OCI-LY1 (cell line): Measurements from ENCODE around the gene VPS52.

ENCODE experiments used
- H2AFZ ChIP-seq: fragments of 200-600 bp; sonication (generic), shearing (Covaris generic); 2 replicates; pipeline ENCODE4 v1.6.0; 2014; ENCODE audit warnings: antibody characterized with exemption, mild to moderate bottlenecking, low read length
- H3F3A ChIP-seq: fragments of 200-600 bp; sonication (generic), shearing (Covaris generic); 2 replicates; pipeline ENCODE4 v1.6.0; 2014; ENCODE audit warnings: mild to moderate bottlenecking, antibody characterized with exemption, low read length, moderate library complexity; ENCODE audit not compliant: insufficient read depth
- H3K27ac ChIP-seq: fragments of 200-600 bp; sonication (generic); 2 replicates; pipeline ENCODE4 v1.5.1; 2014; ENCODE audit warnings: low read length, mixed run types, mild to moderate bottlenecking, low read depth; ENCODE audit not compliant: poor library complexity, severe bottlenecking
- H3K27me3 ChIP-seq: fragments of 200-600 bp; sonication (generic); 2 replicates; pipeline ENCODE4 v1.6.0; 2014; ENCODE audit warnings: antibody characterized with exemption, mild to moderate bottlenecking, low read length, moderate library complexity; ENCODE audit not compliant: insufficient read depth
- H3K36me3 ChIP-seq: fragments of 200-600 bp; sonication (generic); 2 replicates; pipeline ENCODE4 v1.6.1; 2014; ENCODE audit warnings: mild to moderate bottlenecking, antibody characterized with exemption, low read length, moderate library complexity, mixed read lengths; ENCODE audit not compliant: insufficient read depth
- H3K4me1 ChIP-seq: fragments of 200-600 bp; sonication (generic); 2 replicates; pipeline ENCODE4 v1.5.1; 2014; ENCODE audit warnings: mild to moderate bottlenecking, low read length, moderate library complexity; ENCODE audit not compliant: insufficient read depth, severe bottlenecking
- H3K4me2 ChIP-seq: fragments of 200-600 bp; sonication (generic), shearing (Covaris generic); 2 replicates; pipeline ENCODE4 v1.6.1; 2014; ENCODE audit warnings: low read length
- H3K4me3 ChIP-seq: fragments of 200-600 bp; sonication (generic); 2 replicates; pipeline ENCODE4 v1.5.1; 2014; ENCODE audit warnings: low read length, low read depth, mild to moderate bottlenecking, mixed read lengths; ENCODE audit not compliant: poor library complexity, severe bottlenecking
- H3K79me2 ChIP-seq: fragments of 200-600 bp; shearing (Covaris generic); 2 replicates; pipeline ENCODE4 v1.6.1; 2016; ENCODE audit warnings: mixed run types, low read length, mixed read lengths; ENCODE audit not compliant: insufficient read depth
- H3K9ac ChIP-seq: fragments of 200-600 bp; sonication (generic), shearing (Covaris generic); 2 replicates; pipeline ENCODE4 v1.6.1; 2014; ENCODE audit warnings: mild to moderate bottlenecking, low read length, mixed read lengths
- H3K9me2 ChIP-seq: fragments of 200-600 bp; sonication (generic), shearing (Covaris generic); 2 replicates; pipeline ENCODE4 v1.6.1; 2014; ENCODE audit warnings: low read depth, mild to moderate bottlenecking, low read length, mixed read lengths
- H3K9me3 ChIP-seq: fragments of 200-600 bp; shearing (Covaris generic); 2 replicates; pipeline ENCODE4 v1.6.1; 2014; ENCODE audit warnings: low read length, mixed read lengths
- H4K20me1 ChIP-seq: fragments of 200-600 bp; sonication (generic), shearing (Covaris generic); 2 replicates; pipeline ENCODE4 v1.6.0; 2016; ENCODE audit warnings: mild to moderate bottlenecking, low read length; ENCODE audit not compliant: insufficient read depth
- EZH2 ChIP-seq: fragments of 200-600 bp; sonication (generic), shearing (Covaris generic); IDR thresholded peaks from 2 replicates; pipeline ENCODE4 v1.8.0; 2017; ENCODE audit warnings: borderline replicate concordance, mixed run types, mild to moderate bottlenecking, antibody characterized with exemption, low read length, moderate library complexity, mixed read lengths
- TF ChIP-seq, protein P1 (sequence below): fragments of 200-600 bp; sonication (generic), shearing (Covaris generic); IDR thresholded peaks from 2 replicates; pipeline ENCODE4 v1.5.1; 2017; ENCODE audit warnings: mild to moderate bottlenecking, antibody characterized with exemption, low read length, moderate library complexity, mixed read lengths

VPS52 gene

DNA sequence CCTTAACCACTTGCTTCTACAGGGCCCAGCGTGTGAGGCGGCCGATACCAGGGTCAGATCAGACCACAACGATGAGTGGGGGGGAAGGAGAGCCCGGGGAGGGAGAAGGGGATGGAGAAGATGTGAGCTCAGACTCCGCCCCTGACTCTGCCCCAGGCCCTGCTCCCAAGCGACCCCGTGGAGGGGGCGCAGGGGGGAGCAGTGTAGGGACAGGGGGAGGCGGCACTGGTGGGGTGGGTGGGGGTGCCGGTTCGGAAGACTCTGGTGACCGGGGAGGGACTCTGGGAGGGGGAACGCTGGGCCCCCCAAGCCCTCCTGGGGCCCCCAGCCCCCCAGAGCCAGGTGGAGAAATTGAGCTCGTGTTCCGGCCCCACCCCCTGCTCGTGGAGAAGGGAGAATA lies 60.5 kb downstream of the VPS52 start:
- TF ChIP-seq, protein P1, sequence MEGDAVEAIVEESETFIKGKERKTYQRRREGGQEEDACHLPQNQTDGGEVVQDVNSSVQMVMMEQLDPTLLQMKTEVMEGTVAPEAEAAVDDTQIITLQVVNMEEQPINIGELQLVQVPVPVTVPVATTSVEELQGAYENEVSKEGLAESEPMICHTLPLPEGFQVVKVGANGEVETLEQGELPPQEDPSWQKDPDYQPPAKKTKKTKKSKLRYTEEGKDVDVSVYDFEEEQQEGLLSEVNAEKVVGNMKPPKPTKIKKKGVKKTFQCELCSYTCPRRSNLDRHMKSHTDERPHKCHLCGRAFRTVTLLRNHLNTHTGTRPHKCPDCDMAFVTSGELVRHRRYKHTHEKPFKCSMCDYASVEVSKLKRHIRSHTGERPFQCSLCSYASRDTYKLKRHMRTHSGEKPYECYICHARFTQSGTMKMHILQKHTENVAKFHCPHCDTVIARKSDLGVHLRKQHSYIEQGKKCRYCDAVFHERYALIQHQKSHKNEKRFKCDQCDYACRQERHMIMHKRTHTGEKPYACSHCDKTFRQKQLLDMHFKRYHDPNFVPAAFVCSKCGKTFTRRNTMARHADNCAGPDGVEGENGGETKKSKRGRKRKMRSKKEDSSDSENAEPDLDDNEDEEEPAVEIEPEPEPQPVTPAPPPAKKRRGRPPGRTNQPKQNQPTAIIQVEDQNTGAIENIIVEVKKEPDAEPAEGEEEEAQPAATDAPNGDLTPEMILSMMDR, result no peak
- TF ChIP-seq EZH2, result no peak

DNA sequence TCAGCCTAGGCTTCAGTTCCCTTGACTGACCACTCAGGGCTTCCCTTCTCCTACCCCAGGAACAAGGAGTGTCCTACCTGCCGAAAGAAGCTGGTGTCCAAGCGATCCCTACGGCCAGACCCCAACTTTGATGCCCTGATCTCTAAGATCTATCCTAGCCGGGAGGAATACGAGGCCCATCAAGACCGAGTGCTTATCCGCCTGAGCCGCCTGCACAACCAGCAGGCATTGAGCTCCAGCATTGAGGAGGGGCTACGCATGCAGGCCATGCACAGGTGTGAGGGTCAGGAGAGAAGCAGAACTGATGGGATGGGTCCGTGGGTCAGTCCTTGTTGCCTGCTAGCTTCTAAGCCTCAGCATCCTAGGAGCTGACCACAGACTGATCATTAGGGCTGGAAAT lies 61.8 kb downstream of the VPS52 start:
- Histone ChIP-seq H3K36me3 (peaks cover 14% of the 10 kb centered on the region), H3K4me3 (no peak overlapping the region), H3K4me2 (no peak overlapping the region), H2AFZ (no peak overlapping the region), H3F3A (0 out of 2 replicates have a peak, but pooled peaks cover 4% of the 10 kb centered on the region), H4K20me1 (no peaks in the 10 kb centered on the region), H3K9me3 (no peaks in the 10 kb centered on the region), H3K27me3 (no peaks in the 10 kb centered on the region), H3K4me1 (peaks cover 28% of the 10 kb centered on the region), H3K9me2 (no peaks in the 10 kb centered on the region), H3K9ac (no peak overlapping the region), H3K27ac (no peak overlapping the region), H3K79me2 (no peaks in the 10 kb centered on the region)
- TF ChIP-seq, protein P1, result no peak
- TF ChIP-seq EZH2, result no peak

More for the DNA sequence above, 60.5 kb downstream of the VPS52 start:
- no peak overlapping the region for H3K4me2 ChIP-seq
- no peak overlapping the region for H3K9ac ChIP-seq
- no peaks in the 10 kb centered on the region for H4K20me1 ChIP-seq
- peaks cover 14% of the 10 kb centered on the region for H3K36me3 ChIP-seq
- no peaks in the 10 kb centered on the region for H3K27me3 ChIP-seq
- H3F3A ChIP-seq, result no peaks in the 10 kb centered on the region
- H2AFZ ChIP-seq, result no peak overlapping the region
- peaks cover 20% of the 10 kb centered on the region for H3K4me1 ChIP-seq
- no peaks in the 10 kb centered on the region for H3K79me2 ChIP-seq
- no peak overlapping the region for H3K4me3 ChIP-seq
- H3K9me2 ChIP-seq, result no peaks in the 10 kb centered on the region
- H3K9me3 ChIP-seq, result no peaks in the 10 kb centered on the region
- H3K27ac ChIP-seq, result no peak overlapping the region

GRCh38 chr6:33208091-33208967 lies 63.3 kb downstream of the VPS52 start, which contains the start of gene RING1:
TSS of gene RING1 (plus strand) at chr6:33208500. CDS start at chr6:33208823, 323 bp downstream.
- no peaks in the 10 kb centered on the region for H3K9me2 ChIP-seq
- TF ChIP-seq, protein P1, result no peak
- TF ChIP-seq EZH2, result no peak
- H3K4me3 ChIP-seq, result peak within 1 kb of the TSS; percentile 87
- 0 out of 2 replicates have a peak, but pooled peaks cover 4% of the 10 kb centered on the region for H3F3A ChIP-seq
- peak within 1 kb of the TSS; percentile 82 for H3K4me2 ChIP-seq
- H3K27ac ChIP-seq, result peak within 1 kb of the TSS; percentile 1
- H2AFZ ChIP-seq, result peak within 1 kb of the TSS; percentile 50; the same call in 1 of the 2 replicates
- no peaks in the 10 kb centered on the region for H3K27me3 ChIP-seq
- H3K4me1 ChIP-seq, result peaks cover 34% of the 10 kb centered on the region
- H4K20me1 ChIP-seq, result no peaks in the 10 kb centered on the region
- H3K9ac ChIP-seq, result peak within 1 kb of the TSS; percentile 95
- H3K79me2 ChIP-seq, result no peaks in the 10 kb centered on the region
- H3K36me3 ChIP-seq, result peaks cover 23% of the 10 kb centered on the region
- no peaks in the 10 kb centered on the region for H3K9me3 ChIP-seq
